GM18520 (cell line): ENCODE data around the gene ZDHHC3.

Experiments used
- ATAC-seq: cut with Tn5 transposase; IDR thresholded peaks from one replicate; pipeline ENCODE4 v1.9.1; 2021; ENCODE audit not compliant: unreplicated experiment

ZDHHC3 gene

GRCh38 chr3:44899683-44900367 is 76.1 kb downstream of the ZDHHC3 start:
- no peak for ATAC-seq

- no peak for ATAC-seq
These were observed 79.5 kb downstream of the ZDHHC3 start for GRCh38 chr3:44896440-44896839.

- no peak for ATAC-seq
These were observed 81.5 kb downstream of the ZDHHC3 start for GRCh38 chr3:44894485-44894884.

- ATAC-seq, result no peak
These were observed 82.9 kb downstream of the ZDHHC3 start for GRCh38 chr3:44893097-44893496.

GRCh38 chr3:44892689-44893088 is 83.3 kb downstream of the ZDHHC3 start:
- ATAC-seq, result no peak

DNA sequence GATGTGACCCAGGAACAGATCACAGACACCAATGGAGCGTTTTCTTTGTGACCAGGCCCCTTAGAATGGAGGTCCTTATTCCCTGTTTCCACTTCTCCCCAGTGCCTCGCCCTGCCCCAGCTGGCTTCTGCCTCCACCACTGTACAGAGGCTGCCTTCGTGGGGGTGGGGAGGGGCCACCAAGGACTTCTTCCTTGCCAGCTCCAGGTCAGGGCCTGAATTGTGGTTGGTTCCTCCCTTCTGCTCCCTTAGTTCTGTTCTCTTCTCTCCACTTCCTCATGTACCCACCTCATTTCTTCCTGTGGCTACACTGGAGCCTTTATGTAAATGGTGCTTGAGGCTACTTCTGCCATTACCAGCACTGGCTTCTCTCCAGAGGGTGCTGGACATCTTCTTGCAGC is 85.1 kb downstream of the ZDHHC3 start:
- no peak for ATAC-seq

DNA sequence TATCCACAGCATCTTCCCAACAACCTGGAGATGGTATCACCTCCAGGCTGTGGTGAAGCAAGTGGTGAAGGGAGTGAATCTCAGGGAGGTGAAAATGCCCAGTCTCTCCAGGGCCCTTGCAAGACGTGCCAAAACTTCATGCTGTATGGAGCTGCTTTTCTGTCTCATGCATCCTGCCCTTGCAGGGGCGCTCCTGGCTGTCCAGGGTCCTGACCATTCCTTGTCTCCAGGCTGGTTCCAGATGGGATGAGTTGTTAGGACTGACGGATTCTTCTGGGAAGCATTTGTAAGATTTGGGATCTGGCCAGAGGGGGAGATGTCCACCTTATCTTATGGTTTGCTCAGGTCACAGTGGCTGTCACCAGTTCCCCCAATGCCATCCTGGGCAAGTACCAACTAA is 85.7 kb downstream of the ZDHHC3 start:
- no peak for ATAC-seq

GRCh38 chr3:44887101-44887500 is 88.9 kb downstream of the ZDHHC3 start:
- no peak for ATAC-seq

DNA sequence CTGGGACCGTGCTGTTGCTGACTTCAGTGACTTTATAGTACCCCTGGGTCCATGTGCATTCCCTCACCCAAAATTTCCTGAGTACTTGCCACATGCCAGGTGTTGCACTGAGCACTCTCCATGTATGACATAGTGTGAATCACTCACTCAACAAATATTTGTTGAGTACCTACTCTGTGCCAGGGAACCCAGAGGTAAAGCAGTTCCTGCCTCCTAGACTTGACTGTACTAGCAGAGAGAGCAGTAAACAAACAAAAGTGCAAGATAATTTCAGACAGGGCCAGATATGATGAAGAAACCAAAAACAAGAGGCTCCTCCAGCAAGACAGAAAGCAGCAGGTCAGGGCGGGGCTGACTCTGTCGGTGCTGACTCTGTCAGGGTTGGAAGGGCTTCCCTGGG is 89.4 kb downstream of the ZDHHC3 start:
- ATAC-seq, result no peak

GRCh38 chr3:44885618-44886017 is 90.4 kb downstream of the ZDHHC3 start:
- ATAC-seq, result no peak

- no peak for ATAC-seq
These were observed 92.0 kb downstream of the ZDHHC3 start for GRCh38 chr3:44883999-44884431.

- ATAC-seq, result no peak
These were observed 92.6 kb downstream of the ZDHHC3 start for GRCh38 chr3:44883213-44883955.

DNA sequence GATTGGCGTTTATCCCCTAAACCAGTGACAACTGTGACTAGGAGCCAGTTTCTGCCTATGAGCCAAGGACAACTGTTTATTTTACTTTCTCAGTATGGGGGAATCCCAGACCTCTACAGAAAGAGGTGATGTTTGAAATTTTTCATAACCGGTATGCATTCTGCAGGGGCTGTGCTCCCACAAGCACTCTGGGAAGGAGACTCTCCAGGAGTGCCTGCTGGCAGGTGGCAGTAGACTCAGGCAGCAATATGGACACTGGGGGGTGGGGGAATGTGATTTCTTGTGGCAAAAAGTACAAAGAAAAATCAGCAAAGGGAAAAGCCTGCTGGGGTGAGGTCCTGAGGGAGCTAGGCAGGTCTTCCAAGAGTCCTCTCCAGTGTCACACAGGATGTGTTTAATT is 95.7 kb downstream of the ZDHHC3 start:
- ATAC-seq, result no peak

- ATAC-seq, result no peak
These were observed 98.6 kb downstream of the ZDHHC3 start for GRCh38 chr3:44877333-44877732.

- no peak for ATAC-seq
These were observed 100.4 kb downstream of the ZDHHC3 start for GRCh38 chr3:44875596-44875995.
